Measurements from ENCODE around the gene DEXI.

DEXI gene

DNA sequence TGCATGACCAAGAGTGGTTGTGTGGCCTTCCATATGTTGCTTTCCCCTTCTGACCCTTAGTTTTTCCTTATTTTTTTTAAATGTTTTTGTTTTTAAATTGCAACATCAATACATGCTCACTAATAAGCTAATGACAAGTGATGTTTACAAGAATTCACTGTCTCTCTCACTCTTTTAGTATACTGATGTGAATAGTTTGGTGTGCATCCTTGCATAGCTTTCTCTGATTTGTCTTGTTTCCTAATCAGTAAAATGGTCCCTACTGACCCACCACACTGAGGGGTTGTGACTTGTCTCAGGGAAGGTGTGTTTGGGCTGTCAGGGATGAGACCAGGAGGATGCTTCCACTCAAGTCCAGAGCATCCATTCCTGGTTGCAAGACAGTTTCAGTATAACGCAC lies 39.3 kb downstream of the DEXI start:
- in situ Hi-C loops (cut with MboI; ENCODE audit: low sequenced_read_pairs): no loop called here

DNA sequence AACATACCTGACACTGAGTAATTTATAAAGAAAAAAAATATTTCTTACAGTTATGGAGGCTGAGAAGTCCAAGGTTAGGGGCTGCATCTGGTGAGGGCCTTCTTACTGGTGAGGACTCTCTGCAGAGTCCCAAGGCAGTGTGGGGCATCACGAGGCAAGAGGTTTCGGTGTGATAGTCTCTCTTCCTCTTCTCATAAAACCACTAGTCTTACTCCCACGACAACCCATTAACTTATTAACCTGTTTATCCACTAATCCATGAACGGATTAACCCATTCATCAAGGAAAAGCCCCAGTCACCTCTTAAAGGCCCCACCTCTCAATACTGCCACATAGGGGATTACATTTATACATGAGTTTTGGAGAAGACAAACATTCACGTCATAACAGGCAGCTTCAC lies 45.1 kb downstream of the DEXI start:
- in situ Hi-C loops (cut with MboI; ENCODE audit: low sequenced_read_pairs): no loop called here

DNA sequence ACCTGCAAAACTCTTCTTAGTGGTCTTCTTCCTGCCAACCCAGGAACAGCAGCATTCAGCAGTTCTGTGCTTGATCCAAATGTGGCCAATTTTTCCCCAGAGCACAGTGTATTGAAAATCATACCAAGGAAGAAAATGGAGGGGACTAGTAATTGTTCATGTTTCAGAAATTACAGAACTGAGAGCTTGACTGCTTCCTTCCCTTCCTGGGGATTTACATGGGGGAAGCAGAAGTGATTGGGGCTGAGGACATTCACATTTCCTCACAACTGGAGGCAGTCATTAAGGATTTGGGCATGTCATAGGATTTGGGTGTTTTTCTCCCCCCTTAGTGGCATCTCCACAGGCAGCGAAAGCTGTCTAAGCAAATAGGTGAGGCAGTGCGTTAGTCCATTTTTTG lies 45.5 kb downstream of the DEXI start:
- in situ Hi-C loops (cut with MboI; ENCODE audit: low sequenced_read_pairs): no loop called here

DNA sequence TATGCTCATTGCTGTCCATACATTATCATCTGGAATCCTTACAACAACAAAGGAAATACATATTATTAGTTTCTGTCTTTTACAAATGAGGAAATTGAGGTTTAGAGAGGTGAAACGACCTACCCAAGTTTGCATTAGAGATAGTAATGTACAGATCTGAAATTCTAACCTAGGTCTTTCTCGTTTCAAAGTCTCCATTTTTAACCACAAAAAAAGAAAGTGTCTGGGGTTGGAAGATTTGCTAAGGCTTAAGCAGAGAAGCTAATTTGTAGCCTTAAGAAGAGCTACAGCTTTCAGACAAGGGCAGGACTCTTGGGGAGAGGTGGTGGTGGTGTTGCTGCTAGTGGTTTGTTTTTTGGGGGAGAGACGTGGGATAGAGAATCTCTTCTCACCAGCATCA lies 46.1 kb downstream of the DEXI start:
- in situ Hi-C loops (cut with MboI; ENCODE audit: low sequenced_read_pairs): no loop called here

DNA sequence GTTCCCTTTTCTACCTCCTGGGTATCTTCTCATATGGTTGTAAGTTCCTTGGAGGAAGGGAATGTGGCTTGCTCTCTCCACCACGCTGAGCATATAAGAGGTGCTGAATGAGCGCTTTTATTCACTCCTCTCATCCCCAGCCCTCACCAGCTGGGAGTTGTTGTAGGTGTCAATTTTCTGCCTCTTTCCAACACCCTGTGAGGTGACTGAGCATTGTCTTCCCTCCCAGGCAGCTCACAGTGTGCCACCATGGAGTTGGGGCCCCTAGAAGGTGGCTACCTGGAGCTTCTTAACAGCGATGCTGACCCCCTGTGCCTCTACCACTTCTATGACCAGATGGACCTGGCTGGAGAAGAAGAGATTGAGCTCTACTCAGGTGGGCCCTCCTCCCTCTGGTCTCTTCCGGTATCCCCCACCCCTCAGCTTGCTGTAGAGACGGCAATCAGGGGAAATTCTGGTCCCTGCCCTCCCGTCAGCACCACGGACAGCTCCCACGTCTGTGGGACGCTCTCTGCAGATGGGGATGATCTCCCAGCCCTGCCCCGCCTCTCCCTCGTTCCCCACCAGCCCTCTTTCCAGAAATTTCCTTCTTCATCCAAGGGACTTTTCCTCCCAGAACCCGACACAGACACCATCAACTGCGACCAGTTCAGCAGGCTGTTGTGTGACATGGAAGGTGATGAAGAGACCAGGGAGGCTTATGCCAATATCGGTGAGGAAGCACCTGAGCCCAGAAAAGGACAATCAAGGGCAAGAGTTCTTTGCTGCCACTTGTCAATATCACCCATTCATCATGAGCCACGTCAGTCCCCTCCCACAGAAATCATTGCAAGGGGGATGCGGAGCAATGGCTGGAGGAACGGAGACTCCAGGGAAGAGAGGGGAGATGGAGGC lies 47.0 kb downstream of the DEXI start:
- in situ Hi-C loops (cut with MboI; ENCODE audit: low sequenced_read_pairs): no loop called here

DNA sequence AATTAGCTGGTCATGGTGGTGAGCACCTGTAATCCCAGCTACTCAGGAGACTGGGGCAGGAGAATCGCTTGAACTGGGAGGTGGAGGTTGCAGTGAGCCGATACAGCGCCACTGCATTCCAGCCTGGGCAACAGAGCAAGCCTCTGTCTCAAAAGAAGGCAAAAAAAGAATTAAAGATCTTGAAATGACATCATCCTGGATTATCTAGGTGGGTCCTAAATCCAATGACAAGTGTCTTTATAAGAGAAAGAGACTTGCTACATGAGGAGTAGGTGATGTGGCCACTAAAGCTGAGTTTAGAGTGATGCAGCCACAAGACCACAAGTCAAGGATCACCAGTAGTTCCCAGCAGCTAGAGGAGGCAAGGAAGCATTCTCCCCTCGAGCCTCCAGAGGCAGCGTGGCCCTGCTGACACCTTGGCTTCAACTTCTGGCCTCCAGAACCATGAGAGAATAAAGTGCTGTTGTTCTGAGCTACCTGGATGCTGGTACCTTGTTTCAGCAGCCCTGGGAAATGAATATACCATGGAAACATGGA lies 49.4 kb downstream of the DEXI start:
- in situ Hi-C loops (cut with MboI; ENCODE audit: low sequenced_read_pairs): no loop called here

DNA sequence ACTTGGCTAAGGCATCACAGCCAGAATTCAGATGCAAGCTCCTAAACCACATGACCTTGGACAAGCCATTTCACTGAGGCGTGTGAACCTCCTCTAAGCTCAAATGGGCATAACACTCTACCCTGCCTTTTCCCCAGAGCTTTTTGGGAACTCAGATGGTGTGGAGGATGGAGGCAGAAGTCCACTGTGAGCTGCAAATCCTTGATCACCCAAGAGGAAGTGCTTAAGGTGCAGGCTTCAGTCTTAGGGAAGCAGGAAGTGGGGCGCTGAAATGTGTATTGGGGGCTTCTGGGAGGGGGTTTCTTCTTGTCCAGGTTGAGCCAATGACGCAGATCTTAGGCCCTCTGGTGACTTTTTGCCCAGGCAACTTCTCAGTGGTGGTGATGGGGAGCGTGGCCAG lies 52.4 kb downstream of the DEXI start:
- in situ Hi-C loops (cut with MboI; ENCODE audit: low sequenced_read_pairs): no loop called here

DNA sequence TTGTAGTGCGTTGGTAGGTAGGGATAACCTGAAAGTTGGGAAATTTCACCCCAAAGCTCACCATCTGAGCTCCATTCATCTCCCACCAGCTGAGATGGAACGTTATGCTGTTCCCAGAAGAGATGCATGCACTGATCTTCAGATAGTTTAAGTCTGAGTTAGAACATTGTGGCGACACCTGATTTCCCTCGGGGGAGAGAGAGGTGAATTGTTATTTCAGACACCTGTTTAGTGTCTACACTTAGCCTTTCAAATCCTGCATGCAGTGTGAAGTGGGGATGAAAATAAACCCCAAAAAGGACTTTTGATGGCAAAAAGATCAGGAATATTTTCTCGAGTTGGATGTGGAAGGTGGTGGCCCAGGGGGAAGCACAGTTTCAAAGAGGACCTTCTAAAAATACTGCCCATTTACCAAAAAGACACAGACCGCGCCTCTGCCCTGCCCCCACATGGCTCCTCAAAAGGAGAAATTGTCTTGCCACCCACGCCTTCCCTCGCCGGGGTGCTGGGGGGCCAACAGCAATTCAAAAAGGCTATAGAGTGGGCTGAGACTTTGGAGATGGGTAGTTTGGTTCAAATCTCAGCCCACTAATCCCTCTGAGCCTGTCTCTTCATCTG lies 53.8 kb downstream of the DEXI start:
- in situ Hi-C loops (cut with MboI; ENCODE audit: low sequenced_read_pairs): no loop called here

DNA sequence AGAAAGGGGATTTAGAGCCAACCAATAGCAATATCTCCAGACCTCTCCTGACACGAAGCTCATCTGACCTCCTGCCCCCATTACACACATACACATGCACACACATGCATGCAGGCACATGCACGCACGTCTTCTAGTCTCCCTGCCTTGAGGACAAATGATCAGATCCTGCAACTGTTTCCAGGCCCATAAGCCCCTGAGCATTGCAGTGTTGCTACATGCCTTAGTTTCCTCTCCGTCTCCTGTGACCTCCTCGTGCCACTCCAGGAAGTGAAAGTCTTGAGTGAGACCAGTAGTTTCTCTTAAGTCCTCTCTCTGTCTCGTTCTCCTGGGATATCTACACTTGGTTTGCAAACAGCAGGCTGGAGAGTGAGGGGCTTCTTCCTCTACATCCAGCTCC lies 57.0 kb downstream of the DEXI start:
- in situ Hi-C loops (cut with MboI; ENCODE audit: low sequenced_read_pairs): no loop called here

DNA sequence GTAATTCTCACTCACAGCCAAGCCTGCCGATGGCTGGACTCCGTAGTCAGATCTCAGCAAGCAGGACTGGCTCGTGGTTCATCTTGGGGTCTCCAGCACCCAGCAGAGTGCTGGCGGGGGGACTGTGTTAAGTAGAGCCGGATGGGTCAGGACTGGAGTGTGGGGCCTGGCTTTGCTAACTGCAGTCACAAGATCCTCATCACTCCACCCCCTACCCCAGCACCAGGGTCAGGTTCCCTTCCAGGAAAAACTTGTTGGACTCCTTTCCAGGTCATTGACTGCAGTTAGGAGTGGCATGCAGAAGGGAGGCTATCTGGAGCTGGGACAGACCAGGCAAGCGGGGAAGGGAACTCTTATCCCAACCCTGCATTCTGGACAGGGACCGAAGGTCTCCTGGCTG lies 59.3 kb downstream of the DEXI start:
- in situ Hi-C loops (cut with MboI; ENCODE audit: low sequenced_read_pairs): no loop called here

DNA sequence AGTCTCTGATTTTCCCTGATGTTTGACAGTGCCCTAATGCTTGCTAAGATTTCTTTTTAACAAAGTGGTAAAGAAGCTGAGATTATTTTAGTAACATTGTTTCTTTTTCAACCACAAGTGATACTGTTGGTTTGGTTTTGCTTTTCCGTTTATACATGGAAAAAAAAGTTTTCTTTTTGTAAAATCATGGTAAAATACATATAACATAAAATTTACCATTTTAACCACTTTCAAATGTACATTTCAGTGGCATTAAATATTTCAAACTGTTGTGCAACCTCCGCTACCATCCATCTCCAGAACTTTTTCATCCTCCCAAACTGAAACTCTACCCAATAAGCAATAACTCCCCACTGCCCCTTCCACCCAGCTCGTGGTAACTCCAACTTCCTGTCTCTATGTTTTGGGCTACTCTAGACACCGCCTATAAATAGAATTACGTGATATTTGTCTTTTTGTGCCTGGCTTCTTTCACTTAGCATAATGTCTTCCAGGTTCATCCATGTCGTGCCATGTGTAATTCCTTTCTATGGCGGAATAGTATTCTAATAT lies 60.7 kb downstream of the DEXI start:
- in situ Hi-C loops (cut with MboI; ENCODE audit: low sequenced_read_pairs): no loop called here

DNA sequence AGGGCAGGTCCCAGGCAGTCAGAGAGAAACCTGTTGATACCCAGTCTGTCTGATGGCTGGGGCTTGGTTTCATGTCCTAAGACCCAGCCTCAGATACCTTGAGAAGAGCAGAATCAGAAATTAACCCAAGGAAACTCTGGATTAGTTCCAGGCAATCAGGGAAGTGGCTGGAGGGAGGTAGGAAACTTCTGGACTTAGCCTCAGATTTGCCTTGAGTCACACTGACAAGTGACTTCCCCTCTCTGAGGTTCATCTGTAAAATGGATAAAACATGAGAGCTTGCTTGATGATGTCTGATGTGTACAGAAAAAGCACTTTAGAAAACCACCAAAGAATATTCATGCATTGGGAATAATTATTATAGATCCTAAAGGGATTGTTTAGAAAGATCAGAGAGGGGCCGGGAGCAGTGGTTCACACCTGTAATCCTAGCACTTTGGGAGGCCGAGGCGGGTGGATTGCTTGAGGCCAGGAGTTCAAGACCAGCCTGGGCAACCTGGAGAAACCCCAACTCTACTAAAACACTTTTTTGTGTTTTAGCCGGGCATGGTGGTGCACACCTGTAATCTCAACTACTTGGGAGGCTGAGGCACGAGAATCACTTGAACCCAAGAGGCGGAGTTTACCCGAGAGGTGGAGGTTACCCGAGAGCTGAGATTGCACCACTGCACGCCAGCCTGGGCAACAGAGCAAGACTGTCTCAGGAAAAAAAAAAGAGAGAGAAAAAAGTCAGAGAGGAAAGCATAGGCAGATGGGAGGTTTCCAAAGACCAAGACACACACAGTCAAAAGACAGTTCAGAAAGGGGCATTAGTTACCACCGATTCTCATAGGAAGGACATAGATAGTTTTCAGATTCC lies 61.4 kb downstream of the DEXI start:
- in situ Hi-C loops (cut with MboI; ENCODE audit: low sequenced_read_pairs): no loop called here

DNA sequence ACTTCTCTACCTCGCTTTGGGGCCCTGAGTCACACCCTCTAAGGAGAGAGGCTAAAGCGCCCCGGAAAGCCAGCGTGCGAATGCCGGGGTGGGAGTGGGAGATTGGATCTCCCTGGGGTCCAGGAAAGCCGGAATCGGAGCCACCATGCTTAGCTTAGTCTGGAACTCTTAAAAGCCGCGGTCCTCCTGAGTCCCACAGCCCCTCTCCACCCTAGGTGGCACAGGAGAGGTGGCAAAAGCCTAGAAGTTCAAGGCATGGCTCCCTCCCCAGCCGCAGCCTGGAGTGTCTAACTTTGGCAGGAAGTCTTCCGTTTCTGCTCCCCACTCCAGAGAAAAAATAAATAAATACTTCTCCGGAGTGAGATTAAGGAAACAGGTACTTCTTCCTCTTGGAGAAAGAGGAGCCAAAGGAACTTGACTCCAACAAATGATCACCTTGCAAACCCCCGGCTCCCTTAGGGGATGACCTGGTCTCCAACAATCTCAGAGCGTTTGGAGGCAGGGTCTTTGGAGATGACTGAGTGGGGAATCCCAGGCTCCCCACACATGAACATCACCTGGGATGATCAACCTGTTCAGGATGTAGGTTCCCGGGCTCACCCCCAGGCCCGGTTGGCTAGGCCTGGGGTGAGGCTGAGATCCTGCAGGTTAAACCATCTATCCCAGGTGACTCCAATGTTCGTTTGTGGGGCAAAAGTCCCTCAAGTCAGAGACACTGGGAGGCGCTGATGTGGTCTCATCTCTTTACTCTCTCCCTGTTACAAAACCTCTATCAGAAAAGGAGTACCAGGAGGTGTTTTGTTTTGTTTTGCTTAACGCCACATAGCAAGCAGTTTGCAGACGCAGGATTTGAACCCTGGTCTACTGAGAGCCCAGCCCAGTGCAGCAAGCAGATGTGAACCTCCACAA lies 62.3 kb downstream of the DEXI start:
- in situ Hi-C loops (cut with MboI; ENCODE audit: low sequenced_read_pairs): no loop called here

Measured in HL-60/S4 treated with phorbol 12-myristate 13-acetate at 8.2 ng/mL for 4 days and 3 days (cell line).